Loucy (cell line): Measurements from ENCODE around the gene ELP6.

Experiments
- H2AFZ ChIP-seq: fragments of 200-600 bp; sonication (generic); 2 replicates; pipeline ENCODE4 v1.6.0; 2016; ENCODE audit warnings: antibody characterized with exemption, mild to moderate bottlenecking, low read length, moderate library complexity
- H3F3A ChIP-seq: fragments of 200-600 bp; 2 replicates; pipeline ENCODE4 v1.6.0; 2016; ENCODE audit warnings: antibody characterized with exemption, low read depth, mild to moderate bottlenecking
- H3K27me3 ChIP-seq: fragments of 200-600 bp; sonication (generic); 2 replicates; pipeline ENCODE4 v1.6.1; 2014; ENCODE audit warnings: low read length, mild to moderate bottlenecking; ENCODE audit not compliant: insufficient read depth, poor library complexity, severe bottlenecking
- H3K36me3 ChIP-seq: fragments of 200-600 bp; sonication (generic); 2 replicates; pipeline ENCODE4 v1.6.1; 2016; ENCODE audit warnings: low read length; ENCODE audit not compliant: insufficient read depth
- H3K4me1 ChIP-seq: fragments of 200-600 bp; sonication (generic); 2 replicates; pipeline ENCODE4 v1.5.1; 2014; ENCODE audit warnings: low read length, mild to moderate bottlenecking; ENCODE audit not compliant: insufficient read depth, poor library complexity, severe bottlenecking
- H3K4me2 ChIP-seq: fragments of 200-600 bp; sonication (generic); 2 replicates; pipeline ENCODE4 v1.6.0; 2014; ENCODE audit warnings: antibody characterized with exemption, low read length, low read depth, mild to moderate bottlenecking; ENCODE audit not compliant: poor library complexity, severe bottlenecking
- H3K4me3 ChIP-seq: fragments of 200-600 bp; sonication (generic); 2 replicates; pipeline ENCODE4 v1.5.1; 2014; ENCODE audit warnings: low read length, mild to moderate bottlenecking, mixed read lengths; ENCODE audit not compliant: poor library complexity, severe bottlenecking
- H3K79me2 ChIP-seq: fragments of 200-600 bp; sonication (generic); 2 replicates; pipeline ENCODE4 v1.6.1; 2014; ENCODE audit warnings: low read length; ENCODE audit not compliant: insufficient read depth
- H3K9ac ChIP-seq: fragments of 200-600 bp; sonication (generic); 2 replicates; pipeline ENCODE4 v1.6.0; 2014; ENCODE audit warnings: mild to moderate bottlenecking, low read depth, low read length, moderate library complexity; ENCODE audit not compliant: poor library complexity, severe bottlenecking
- H3K9me2 ChIP-seq: fragments of 200-600 bp; sonication (generic); replicated peaks from 2 replicates; pipeline ENCODE4 v1.6.1; 2016; ENCODE audit warnings: low read depth, low read length, mixed read lengths
- H3K9me3 ChIP-seq: fragments of 200-600 bp; sonication (generic); 2 replicates; pipeline ENCODE4 v1.6.1; 2014; ENCODE audit warnings: mild to moderate bottlenecking, antibody characterized with exemption, low read length, low read depth; ENCODE audit not compliant: insufficient read depth
- H4K20me1 ChIP-seq: fragments of 200-600 bp; sonication (generic); 2 replicates; pipeline ENCODE4 v1.6.0; 2014; ENCODE audit warnings: antibody characterized with exemption, low read length, mild to moderate bottlenecking; ENCODE audit not compliant: insufficient read depth, poor library complexity, severe bottlenecking
- EZH2phosphoT487 ChIP-seq: fragments of 200-600 bp; IDR thresholded peaks from 2 replicates; pipeline ENCODE4 v1.6.1; 2018; ENCODE audit warnings: antibody characterized with exemption, mild to moderate bottlenecking, moderate library complexity, borderline replicate concordance
- TF ChIP-seq, protein P1 (sequence below): fragments of 200-600 bp; sonication (generic); conservative IDR thresholded peaks from 2 replicates; pipeline ENCODE4 v1.5.1; 2014; ENCODE audit warnings: mild to moderate bottlenecking, antibody characterized with exemption, low read length

The ELP6 gene

GRCh38 chr3:47520756-47521155, 7.2 kb upstream of the ELP6 start:
- Histone ChIP-seq H3K4me2 (no peak overlapping the region), H4K20me1 (no peaks in the 10 kb centered on the region), H3K4me1 (peaks cover 4% of the 10 kb centered on the region), H3K79me2 (no peaks in the 10 kb centered on the region), H3K9me3 (no peaks in the 10 kb centered on the region), H3F3A (0 out of 2 replicates have a peak, but pooled peaks cover under 1% of the 10 kb centered on the region), H2AFZ (peak overlapping the region; percentile 39), H3K9me2 (no peaks in the 10 kb centered on the region), H3K9ac (no peak overlapping the region), H3K36me3 (no peaks in the 10 kb centered on the region), H3K4me3 (no peak overlapping the region), H3K27me3 (no peaks in the 10 kb centered on the region)
- TF ChIP-seq, protein P1, sequence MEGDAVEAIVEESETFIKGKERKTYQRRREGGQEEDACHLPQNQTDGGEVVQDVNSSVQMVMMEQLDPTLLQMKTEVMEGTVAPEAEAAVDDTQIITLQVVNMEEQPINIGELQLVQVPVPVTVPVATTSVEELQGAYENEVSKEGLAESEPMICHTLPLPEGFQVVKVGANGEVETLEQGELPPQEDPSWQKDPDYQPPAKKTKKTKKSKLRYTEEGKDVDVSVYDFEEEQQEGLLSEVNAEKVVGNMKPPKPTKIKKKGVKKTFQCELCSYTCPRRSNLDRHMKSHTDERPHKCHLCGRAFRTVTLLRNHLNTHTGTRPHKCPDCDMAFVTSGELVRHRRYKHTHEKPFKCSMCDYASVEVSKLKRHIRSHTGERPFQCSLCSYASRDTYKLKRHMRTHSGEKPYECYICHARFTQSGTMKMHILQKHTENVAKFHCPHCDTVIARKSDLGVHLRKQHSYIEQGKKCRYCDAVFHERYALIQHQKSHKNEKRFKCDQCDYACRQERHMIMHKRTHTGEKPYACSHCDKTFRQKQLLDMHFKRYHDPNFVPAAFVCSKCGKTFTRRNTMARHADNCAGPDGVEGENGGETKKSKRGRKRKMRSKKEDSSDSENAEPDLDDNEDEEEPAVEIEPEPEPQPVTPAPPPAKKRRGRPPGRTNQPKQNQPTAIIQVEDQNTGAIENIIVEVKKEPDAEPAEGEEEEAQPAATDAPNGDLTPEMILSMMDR = no peak

GRCh38 chr3:47517937-47518336, 4.4 kb upstream of the ELP6 start:
- H3K9me3 ChIP-seq = no peaks in the 10 kb centered on the region
- no peaks in the 10 kb centered on the region for H3K36me3 ChIP-seq
- peaks cover 4% of the 10 kb centered on the region for H3K4me1 ChIP-seq
- H3K4me3 ChIP-seq = no peak overlapping the region
- 0 out of 2 replicates have a peak, but pooled peaks cover 5% of the 10 kb centered on the region for H3F3A ChIP-seq
- H3K9ac ChIP-seq = no peak overlapping the region
- H2AFZ ChIP-seq = no peak overlapping the region
- no peaks in the 10 kb centered on the region for H3K9me2 ChIP-seq
- H3K4me2 ChIP-seq = no peak overlapping the region
- peaks cover 2% of the 10 kb centered on the region; the same call in 1 of the 2 replicates for H3K79me2 ChIP-seq
- no peak for TF ChIP-seq EZH2phosphoT487
- TF ChIP-seq, protein P1 = no peak
- H3K27me3 ChIP-seq = no peaks in the 10 kb centered on the region
- no peaks in the 10 kb centered on the region for H4K20me1 ChIP-seq

DNA sequence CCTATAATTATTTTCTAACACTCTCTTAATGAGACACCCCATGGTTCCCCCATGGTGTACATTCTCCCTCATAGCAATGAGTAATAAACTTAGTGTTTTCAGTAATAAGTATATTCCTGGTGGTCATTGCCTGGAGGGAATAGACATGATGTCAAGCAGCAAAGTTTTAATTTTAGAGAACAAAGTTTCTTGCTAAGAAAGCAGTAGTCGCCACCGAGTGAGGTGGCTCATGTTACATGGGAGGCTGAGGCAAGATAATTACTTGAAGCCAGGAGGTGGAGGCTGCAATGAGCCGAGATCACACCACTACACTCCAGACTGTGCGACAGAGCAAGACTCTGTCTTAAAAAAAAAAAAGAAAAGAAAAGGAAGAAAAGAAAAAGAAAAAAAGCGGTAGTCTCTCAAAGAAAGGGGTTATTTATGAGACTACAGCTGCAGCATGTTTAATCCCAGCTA, 2.4 kb upstream of the ELP6 start:
- Histone ChIP-seq H3F3A (0 out of 2 replicates have a peak, but pooled peaks cover 5% of the 10 kb centered on the region), H3K79me2 (peaks cover 22% of the 10 kb centered on the region), H3K4me3 (no peak overlapping the region), H3K36me3 (no peaks in the 10 kb centered on the region; the same call in 1 of the 2 replicates), H3K9ac (no peak overlapping the region), H2AFZ (peak overlapping the region; percentile 36; the same call in 1 of the 2 replicates), H3K27me3 (no peaks in the 10 kb centered on the region), H3K4me1 (peaks cover 17% of the 10 kb centered on the region), H3K9me2 (no peaks in the 10 kb centered on the region), H4K20me1 (no peaks in the 10 kb centered on the region), H3K9me3 (no peaks in the 10 kb centered on the region), H3K4me2 (no peak overlapping the region)
- TF ChIP-seq EZH2phosphoT487 = no peak
- TF ChIP-seq, protein P1 = no peak
